Epithelial cell of proximal tubule (primary cell): ENCODE measurements around the gene WFDC5. TPM values are rescaled to one million over a fixed set of nuclear protein-coding genes. Genes with fewer than 3 reads are reported as not detected.
"Not testable (repeated sequence)": the region's sequence is repeated elsewhere in the genome, so short reads cannot be mapped to it uniquely, and the experiment has no call there.

Experiments used
- DNase-seq: peaks from one replicate; pipeline ENCODE4 v3.0.0-alpha.2; 2011; ENCODE audit warnings: low read depth
- H3K4me3 ChIP-seq: 2 replicates; pipeline ENCODE4 v1.5.1; 2011; ENCODE audit warnings: low read depth, mild to moderate bottlenecking, low read length
- CTCF ChIP-seq: conservative IDR thresholded peaks from 2 replicates; pipeline ENCODE4 v1.5.1; 2012; ENCODE audit warnings: low read depth, mild to moderate bottlenecking, low read length
- total RNA-seq: library from RNA; depleted of rRNA; stranded (reverse); fragments of >200 nt; gene quantifications from 2 replicates; pipeline ENCODE4 v1.2.3, GENCODE V29; 2015

The WFDC5 gene
- total RNA-seq, 1 donor from 2014 or later: not detected

GRCh38 chr20:45069261-45069660 lies 45.7 kb downstream of the WFDC5 start:
- TF ChIP-seq CTCF: no peak

GRCh38 chr20:45067558-45067957 lies 47.4 kb downstream of the WFDC5 start:
- TF ChIP-seq CTCF: no peak
- DNase-seq: no peak
- H3K4me3 ChIP-seq: no peak overlapping the region

More at GRCh38 chr20:45069261-45069660, 45.7 kb downstream of the WFDC5 start:
- no peak overlapping the region for H3K4me3 ChIP-seq
- no peak for DNase-seq

- H3K4me3 ChIP-seq: no peak overlapping the region
- no peak for DNase-seq
- no peak for TF ChIP-seq CTCF
These were observed 47.9 kb downstream of the WFDC5 start for GRCh38 chr20:45067087-45067486.

- no peak overlapping the region for H3K4me3 ChIP-seq
- TF ChIP-seq CTCF: no peak
- peak; percentile 52 for DNase-seq
These were observed 48.6 kb downstream of the WFDC5 start for GRCh38 chr20:45066372-45066771.

- no peak overlapping the region for H3K4me3 ChIP-seq
- no peak for DNase-seq
- no peak for TF ChIP-seq CTCF
These were observed 50.2 kb downstream of the WFDC5 start for GRCh38 chr20:45064812-45065211.

- not testable (repeated sequence) for H3K4me3 ChIP-seq, DNase-seq
These were observed 51.9 kb downstream of the WFDC5 start for GRCh38 chr20:45063107-45063506.

GRCh38 chr20:45061244-45061643 lies 53.7 kb downstream of the WFDC5 start:
- DNase-seq: peak; percentile 91
- TF ChIP-seq CTCF: no peak
- H3K4me3 ChIP-seq: no peak overlapping the region

GRCh38 chr20:45060294-45060693 lies 54.7 kb downstream of the WFDC5 start:
- DNase-seq: no peak
- H3K4me3 ChIP-seq: no peak overlapping the region

More at GRCh38 chr20:45060294-45060693, 54.7 kb downstream of the WFDC5 start:
- TF ChIP-seq CTCF: no peak
